ENCODE data around the gene KCTD11. TPM values are rescaled to one million over a fixed set of nuclear protein-coding genes. Genes with fewer than 3 reads are reported as not detected.

KCTD11 gene
- total RNA-seq, 6 experiments from 2014 or later = 2.2 to 4.4 (median 2.9) TPM

GRCh38 chr17:7379134-7379533, 27.2 kb downstream of the KCTD11 start:
- Histone ChIP-seq H3K36me3 (no peaks in the 10 kb centered on the region), H3K4me1 (peaks cover 0 to 10% (median 0%) of the 10 kb centered on the region in 4 donors), H3K4me3 (no peak overlapping the region), H3K27ac (no peak overlapping the region), H3K9me3 (no peaks in the 10 kb centered on the region), H3K27me3 (no peaks in the 10 kb centered on the region)
- DNase-seq (no peak), ATAC-seq (no peak)
- WGBS (ENCODE audit: insufficient coverage, low coverage, low lambda C conversion rate, missing lambda C conversion rate) = 92% methylated on average over 3 of the region's 3 CpGs
- TF ChIP-seq, protein P1, sequence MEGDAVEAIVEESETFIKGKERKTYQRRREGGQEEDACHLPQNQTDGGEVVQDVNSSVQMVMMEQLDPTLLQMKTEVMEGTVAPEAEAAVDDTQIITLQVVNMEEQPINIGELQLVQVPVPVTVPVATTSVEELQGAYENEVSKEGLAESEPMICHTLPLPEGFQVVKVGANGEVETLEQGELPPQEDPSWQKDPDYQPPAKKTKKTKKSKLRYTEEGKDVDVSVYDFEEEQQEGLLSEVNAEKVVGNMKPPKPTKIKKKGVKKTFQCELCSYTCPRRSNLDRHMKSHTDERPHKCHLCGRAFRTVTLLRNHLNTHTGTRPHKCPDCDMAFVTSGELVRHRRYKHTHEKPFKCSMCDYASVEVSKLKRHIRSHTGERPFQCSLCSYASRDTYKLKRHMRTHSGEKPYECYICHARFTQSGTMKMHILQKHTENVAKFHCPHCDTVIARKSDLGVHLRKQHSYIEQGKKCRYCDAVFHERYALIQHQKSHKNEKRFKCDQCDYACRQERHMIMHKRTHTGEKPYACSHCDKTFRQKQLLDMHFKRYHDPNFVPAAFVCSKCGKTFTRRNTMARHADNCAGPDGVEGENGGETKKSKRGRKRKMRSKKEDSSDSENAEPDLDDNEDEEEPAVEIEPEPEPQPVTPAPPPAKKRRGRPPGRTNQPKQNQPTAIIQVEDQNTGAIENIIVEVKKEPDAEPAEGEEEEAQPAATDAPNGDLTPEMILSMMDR (IDR thresholded peaks at IDR 0.05) = no peak
- TF ChIP-seq POLR2A (IDR thresholded peaks at IDR 0.05) = no peak
- intact Hi-C loops (cut with DNase I) = no loop called here

DNA sequence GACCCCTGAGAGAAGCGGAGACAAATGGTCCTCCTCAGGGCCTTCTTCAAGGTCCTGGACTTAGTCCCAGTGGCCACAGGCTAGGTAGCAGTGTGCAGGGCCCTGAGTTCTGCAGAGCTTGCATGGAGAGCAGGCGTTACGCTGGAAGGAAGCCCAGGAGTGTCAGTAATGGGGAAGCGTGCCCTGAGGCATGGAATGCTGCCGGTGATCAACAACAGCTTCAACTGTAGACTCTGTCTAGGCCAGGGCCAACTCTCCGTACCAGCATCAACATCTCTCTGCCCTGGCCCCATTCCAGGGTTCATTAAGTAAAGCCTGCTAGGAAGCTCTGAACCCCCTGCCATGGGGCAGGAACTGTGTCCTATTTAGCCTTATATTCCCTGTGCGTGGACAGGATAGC, 28.4 kb downstream of the KCTD11 start:
- Histone ChIP-seq H3K4me1 (peaks cover 0 to 10% (median 0%) of the 10 kb centered on the region in 4 donors), H3K27ac (peak overlapping the region in 1 of 3 donors; percentile 3), H3K27me3 (no peaks in the 10 kb centered on the region), H3K36me3 (no peaks in the 10 kb centered on the region), H3K4me3 (peak overlapping the region; percentile 36 to 70 (median 65)), H3K9me3 (no peaks in the 10 kb centered on the region)
- DNase-seq (peak; percentile 65 to 84 (median 71)), ATAC-seq (peak; percentile 61 to 83 (median 72))
- intact Hi-C loops (cut with DNase I) = no loop called here
- TF ChIP-seq, protein P1 (IDR thresholded peaks at IDR 0.05) = no peak
- TF ChIP-seq POLR2A (IDR thresholded peaks at IDR 0.05) = no peak
- WGBS (ENCODE audit: insufficient coverage, low coverage, low lambda C conversion rate, missing lambda C conversion rate) = 20% methylated on average over 4 of the region's 7 CpGs

DNA sequence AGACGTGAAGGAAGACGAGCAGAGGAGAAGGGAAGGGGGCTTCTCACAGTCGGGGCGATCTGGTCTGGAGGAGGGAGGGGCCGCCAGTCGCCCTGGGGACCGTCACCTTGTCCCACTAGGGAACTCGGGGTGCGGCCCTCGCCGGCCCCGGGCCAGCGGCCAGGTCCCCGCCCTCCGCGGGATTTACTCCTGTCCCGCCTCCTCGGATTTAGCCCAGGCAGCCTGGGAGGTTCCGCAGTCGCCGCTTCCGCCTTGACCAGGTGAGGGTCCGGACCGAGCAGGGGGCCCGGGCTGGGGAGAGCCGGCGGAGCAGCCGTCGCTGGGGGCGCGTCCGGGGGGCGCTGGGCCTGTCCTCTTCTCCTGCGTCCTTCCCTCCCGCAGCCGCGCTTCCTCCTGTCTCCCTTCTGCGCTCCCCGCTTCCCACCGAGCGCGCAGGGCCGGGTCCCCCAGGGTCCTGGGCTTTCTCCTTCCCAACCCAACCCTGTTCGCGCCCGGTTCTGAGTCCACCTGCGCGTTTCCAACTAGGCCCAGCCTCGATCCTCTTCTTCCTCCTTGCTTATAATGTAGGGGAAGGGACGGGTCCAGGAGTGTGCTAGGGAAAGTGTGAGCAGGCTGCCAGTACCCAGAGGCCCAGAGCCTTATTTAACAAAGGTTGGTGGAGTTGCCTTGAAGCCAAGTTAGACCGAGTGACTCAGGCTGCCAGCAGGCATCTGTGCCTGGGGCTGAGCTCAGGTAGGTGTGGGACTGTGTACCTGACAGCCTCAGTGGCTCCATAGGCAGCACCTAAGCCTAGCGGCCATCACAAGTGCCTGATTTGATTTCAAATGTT, 29.1 kb downstream of the KCTD11 start, which contains the start of gene TNK1:
TSS of gene TNK1 (plus strand) at position 235 of the 829 bp plus-strand sequence. CDS start 1,838 bp downstream, outside the sequence.
- Histone ChIP-seq H3K4me3 (peak within 1 kb of the TSS; percentile 36 to 70 (median 65)), H3K4me1 (peaks cover 0 to 10% (median 0%) of the 10 kb centered on the region in 4 donors), H3K36me3 (no peaks in the 10 kb centered on the region), H3K9me3 (no peaks in the 10 kb centered on the region), H3K27me3 (no peaks in the 10 kb centered on the region), H3K27ac (peak within 1 kb of the TSS in 1 of 3 donors; percentile 3)
- TF ChIP-seq POLR2A (IDR thresholded peaks at IDR 0.05) = peak; percentile 54
- TF ChIP-seq, protein P1 (IDR thresholded peaks at IDR 0.05) = no peak
- DNase-seq (peak; percentile 80 to 81 (median 80)), ATAC-seq (peak; percentile 87 to 90 (median 88))
- intact Hi-C loops (cut with DNase I) = no loop called here
- 0% methylated on average over 14 of the region's 52 CpGs for WGBS (ENCODE audit: insufficient coverage, low coverage, low lambda C conversion rate, missing lambda C conversion rate)

- H3K27ac ChIP-seq = no peak overlapping the region
- H3K36me3 ChIP-seq = no peaks in the 10 kb centered on the region
- peaks cover 0 to 10% (median 0%) of the 10 kb centered on the region in 4 donors for H3K4me1 ChIP-seq
- H3K4me3 ChIP-seq = no peak overlapping the region
- no peaks in the 10 kb centered on the region for H3K9me3 ChIP-seq
- ATAC-seq (no peak), DNase-seq (no peak)
- intact Hi-C loops (cut with DNase I) = no loop called here
- TF ChIP-seq POLR2A (IDR thresholded peaks at IDR 0.05) = no peak
- TF ChIP-seq, protein P1 (IDR thresholded peaks at IDR 0.05) = no peak
- H3K27me3 ChIP-seq = no peaks in the 10 kb centered on the region
- WGBS (ENCODE audit: insufficient coverage, low coverage, low lambda C conversion rate, missing lambda C conversion rate) = 77% methylated on average over 3 of the region's 10 CpGs
Observed at GRCh38 chr17:7382901-7383300, 30.9 kb downstream of the KCTD11 start.
